Choroid plexus epithelial cell (primary cell): ENCODE data around the gene C9orf40.
A peak's percentile ranks its signal among the peaks of the same experiment; 100 is the strongest.

Experiments used
- DNase-seq: peaks from one replicate; pipeline ENCODE4 v3.0.0-alpha.2; 2010; ENCODE audit warnings: low read depth
- H3K4me3 ChIP-seq: 2 replicates; pipeline ENCODE4 v1.5.1; 2011; ENCODE audit warnings: low read depth, mild to moderate bottlenecking, control low read depth, low read length, moderate library complexity
- TF ChIP-seq, protein P1 (sequence below): conservative IDR thresholded peaks from 2 replicates; pipeline ENCODE4 v1.5.1; 2011; ENCODE audit warnings: low read depth, mild to moderate bottlenecking, control low read depth, inconsistent platforms, low read length, moderate library complexity

Gene C9orf40, protein sequence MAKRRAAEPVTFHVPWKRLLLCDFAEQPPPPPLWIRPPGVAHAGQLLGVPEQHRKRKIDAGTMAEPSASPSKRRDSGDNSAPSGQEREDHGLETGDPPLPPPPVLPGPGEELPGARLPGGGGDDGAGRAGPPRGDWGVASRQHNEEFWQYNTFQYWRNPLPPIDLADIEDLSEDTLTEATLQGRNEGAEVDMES

DNA sequence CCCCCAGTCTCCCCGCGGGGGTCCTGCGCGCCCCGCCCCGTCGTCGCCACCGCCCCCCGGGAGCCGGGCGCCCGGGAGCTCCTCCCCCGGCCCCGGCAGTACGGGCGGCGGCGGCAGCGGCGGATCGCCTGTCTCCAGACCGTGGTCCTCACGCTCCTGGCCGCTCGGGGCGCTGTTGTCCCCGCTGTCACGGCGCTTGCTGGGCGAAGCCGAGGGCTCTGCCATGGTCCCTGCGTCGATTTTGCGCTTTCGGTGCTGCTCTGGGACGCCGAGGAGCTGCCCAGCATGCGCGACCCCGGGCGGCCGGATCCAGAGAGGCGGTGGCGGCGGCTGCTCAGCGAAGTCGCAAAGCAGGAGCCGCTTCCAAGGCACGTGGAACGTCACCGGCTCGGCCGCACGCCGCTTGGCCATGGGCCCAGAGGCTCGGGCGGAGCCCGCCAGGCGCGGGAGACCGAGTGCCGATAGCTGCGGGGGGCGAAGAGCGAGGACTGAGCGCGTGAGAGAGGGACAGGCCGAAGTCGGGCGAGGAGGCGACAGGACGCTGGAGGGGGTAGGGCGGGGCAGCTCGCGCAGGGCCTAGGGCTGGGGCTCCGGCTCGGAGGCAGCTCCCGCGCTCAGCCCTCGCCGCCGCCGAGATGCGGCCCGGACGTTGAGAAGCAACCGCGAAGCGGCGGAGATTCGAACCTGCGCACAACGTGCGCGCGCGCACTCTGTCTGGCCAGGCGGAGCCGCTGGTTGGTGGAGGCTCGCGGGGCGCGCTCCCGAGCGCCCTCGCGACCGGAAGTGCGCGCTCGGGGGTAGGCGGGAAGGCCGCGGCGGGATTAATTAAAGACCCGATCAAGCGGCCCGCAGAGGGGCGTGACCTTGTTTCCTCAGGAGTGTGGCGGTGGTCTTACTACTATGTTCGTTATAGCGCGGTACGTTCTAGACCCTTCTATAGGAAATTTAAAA, at the start of gene C9orf40:
TSS of gene C9orf40 (minus strand) at position 712 of the 951 bp plus-strand sequence. CDS start at position 411, 301 bp downstream.
- peak within 1 kb of the TSS; percentile 75 for H3K4me3 ChIP-seq
- DNase-seq, result peak; percentile 86
- TF ChIP-seq, protein P1, sequence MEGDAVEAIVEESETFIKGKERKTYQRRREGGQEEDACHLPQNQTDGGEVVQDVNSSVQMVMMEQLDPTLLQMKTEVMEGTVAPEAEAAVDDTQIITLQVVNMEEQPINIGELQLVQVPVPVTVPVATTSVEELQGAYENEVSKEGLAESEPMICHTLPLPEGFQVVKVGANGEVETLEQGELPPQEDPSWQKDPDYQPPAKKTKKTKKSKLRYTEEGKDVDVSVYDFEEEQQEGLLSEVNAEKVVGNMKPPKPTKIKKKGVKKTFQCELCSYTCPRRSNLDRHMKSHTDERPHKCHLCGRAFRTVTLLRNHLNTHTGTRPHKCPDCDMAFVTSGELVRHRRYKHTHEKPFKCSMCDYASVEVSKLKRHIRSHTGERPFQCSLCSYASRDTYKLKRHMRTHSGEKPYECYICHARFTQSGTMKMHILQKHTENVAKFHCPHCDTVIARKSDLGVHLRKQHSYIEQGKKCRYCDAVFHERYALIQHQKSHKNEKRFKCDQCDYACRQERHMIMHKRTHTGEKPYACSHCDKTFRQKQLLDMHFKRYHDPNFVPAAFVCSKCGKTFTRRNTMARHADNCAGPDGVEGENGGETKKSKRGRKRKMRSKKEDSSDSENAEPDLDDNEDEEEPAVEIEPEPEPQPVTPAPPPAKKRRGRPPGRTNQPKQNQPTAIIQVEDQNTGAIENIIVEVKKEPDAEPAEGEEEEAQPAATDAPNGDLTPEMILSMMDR, result peak; percentile 75

DNA sequence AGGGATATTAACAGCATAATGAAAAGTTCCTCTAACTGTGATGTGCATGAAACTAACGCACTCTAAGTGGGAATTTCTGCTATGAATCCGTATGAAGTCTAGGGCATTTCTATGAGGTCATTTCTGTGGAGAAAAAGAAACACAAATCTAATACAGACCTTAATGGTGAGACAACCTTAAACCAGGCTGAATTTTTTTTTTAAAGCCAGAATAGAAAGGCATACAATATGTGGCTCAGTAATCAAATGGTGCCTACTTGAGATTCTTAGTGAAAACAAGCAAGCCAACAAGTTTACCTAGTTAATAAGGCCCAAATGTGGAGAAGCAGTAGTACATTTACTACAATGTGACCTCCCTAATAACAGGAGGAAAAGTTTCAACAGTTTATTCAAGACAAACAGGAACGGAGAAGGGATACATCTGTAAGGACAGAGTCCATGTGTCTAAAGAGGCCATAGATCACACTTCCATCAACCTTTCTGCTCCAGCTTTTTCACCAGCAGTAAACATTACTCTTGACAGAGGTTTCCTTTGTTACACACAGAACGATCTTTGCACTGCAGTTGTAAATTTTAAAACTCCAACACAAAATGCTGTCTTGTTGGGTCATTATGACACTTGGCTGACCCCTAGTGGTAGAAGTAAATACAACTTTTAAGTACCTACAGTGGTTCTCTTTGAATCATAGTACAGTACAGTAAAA, 49.2 kb upstream of the C9orf40 start:
- peak; percentile 96 for DNase-seq
- no peak overlapping the region for H3K4me3 ChIP-seq
- TF ChIP-seq, protein P1, result peak; percentile 64

DNA sequence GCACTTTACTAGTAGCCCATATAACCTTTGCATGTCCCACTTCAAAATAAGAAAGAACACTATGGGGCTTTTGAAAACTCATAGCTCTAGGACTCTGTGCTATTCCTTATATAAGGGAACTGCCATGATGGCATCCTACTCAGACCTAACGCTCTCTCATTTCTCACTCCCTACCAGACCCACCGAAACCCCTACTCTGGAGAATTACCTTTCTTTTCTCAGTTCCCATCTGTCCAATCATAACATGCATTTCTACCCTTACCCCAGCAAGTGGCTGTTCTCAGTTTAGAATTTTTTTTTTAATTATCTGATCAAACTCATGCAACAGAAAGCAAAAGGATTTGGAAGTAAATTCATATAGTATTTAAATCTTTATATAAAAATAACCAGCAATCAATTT, 48.1 kb upstream of the C9orf40 start:
- no peak for DNase-seq
- TF ChIP-seq, protein P1, result no peak
- H3K4me3 ChIP-seq, result no peak overlapping the region

DNA sequence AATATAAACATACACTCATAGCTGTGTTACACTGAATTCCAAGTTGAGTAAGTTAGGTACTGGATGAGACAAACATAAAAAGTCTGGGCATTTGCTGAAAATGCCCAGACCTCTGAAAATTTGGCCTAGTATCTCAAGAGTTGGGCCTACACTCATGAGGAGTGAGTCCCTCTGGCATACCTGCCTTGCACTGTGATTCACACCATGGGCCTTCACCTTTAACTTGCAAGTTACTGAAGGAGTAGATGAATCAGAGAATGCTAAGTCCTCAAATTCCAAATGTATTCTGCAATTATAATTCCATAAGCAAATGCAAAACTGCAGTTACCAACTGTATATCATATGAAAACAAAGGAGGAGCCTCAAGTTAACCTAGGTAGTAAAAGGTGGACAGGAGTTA, 32.3 kb upstream of the C9orf40 start:
- no peak for DNase-seq
- TF ChIP-seq, protein P1, result no peak
- no peak overlapping the region for H3K4me3 ChIP-seq

DNA sequence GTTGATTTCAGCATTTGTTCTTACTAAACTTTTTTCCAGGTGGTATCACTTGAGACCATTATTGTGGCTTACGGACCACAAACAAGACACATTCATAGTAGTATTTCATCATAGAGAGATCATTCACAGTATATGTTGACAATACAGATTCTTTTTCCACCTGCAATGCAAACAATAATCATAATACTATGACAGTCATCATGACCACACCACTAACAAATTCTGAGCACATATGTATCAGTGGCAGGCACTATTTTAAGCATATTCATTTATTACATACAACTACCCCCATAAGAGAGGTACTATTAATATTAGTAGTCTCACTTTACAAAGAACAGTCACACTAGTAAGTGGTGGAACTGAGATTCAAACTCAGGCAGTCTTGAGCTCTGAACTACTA, 31.0 kb upstream of the C9orf40 start:
- TF ChIP-seq, protein P1, result no peak
- no peak for DNase-seq
- no peak overlapping the region for H3K4me3 ChIP-seq

DNA sequence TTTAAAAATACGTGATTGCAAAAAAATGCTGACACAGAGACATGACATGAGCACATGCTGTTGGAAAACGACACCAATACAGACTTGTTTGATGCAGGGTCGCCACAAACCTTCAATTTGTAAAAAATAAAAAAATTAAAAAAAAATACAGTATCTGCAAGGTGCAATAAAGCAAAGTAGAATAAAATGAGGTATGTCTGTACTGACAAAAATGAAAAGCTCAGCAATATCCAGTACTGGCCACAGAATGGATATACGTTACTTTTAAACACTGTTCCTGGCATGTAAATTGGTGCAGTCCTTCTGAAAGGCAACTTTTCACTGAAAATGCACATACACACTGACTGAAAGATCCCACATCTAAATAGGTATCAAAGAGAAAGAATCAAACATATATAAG, 27.1 kb upstream of the C9orf40 start:
- H3K4me3 ChIP-seq, result no peak overlapping the region
- TF ChIP-seq, protein P1, result no peak
- DNase-seq, result no peak
